ENCODE data around the gene PVRIG.
A peak's percentile ranks its signal among the peaks of the same experiment; 100 is the strongest.
"Not testable (repeated sequence)": the region's sequence is repeated elsewhere in the genome, so short reads cannot be mapped to it uniquely, and the experiment has no call there.

PVRIG gene

GRCh38 chr7:100219801-100220585 lies at the start of gene PVRIG:
Gene PVRIG (plus strand): TSS chr7:100219949. CDS start chr7:100219971, 22 bp downstream.
- DNase-seq = not testable (repeated sequence)

- no peak for DNase-seq
These were observed 49.5 kb upstream of the PVRIG start for GRCh38 chr7:100170101-100170897.

GRCh38 chr7:100171087-100171681 lies 48.6 kb upstream of the PVRIG start:
- no peak for DNase-seq

- DNase-seq = no peak
These were observed 47.9 kb upstream of the PVRIG start for GRCh38 chr7:100171840-100172239.

- DNase-seq = no peak
These were observed 45.8 kb upstream of the PVRIG start for GRCh38 chr7:100173806-100174495.

GRCh38 chr7:100174582-100174981 lies 45.2 kb upstream of the PVRIG start:
- DNase-seq = no peak

- no peak for DNase-seq
These were observed 44.3 kb upstream of the PVRIG start for GRCh38 chr7:100175296-100175935.

- no peak for DNase-seq
These were observed 43.4 kb upstream of the PVRIG start for GRCh38 chr7:100176096-100177044.

- peak; percentile 100 for DNase-seq
These were observed 42.4 kb upstream of the PVRIG start, which contains the start of the genes GPC2 and STAG3 for GRCh38 chr7:100177045-100178001. Gene GPC2 (minus strand): TSS chr7:100177381. CDS start chr7:100177199, 182 bp downstream. Gene STAG3 (plus strand): TSS chr7:100177918. CDS start chr7:100180557, 2,639 bp downstream.

- DNase-seq = not testable (repeated sequence)
These were observed 39.7 kb upstream of the PVRIG start for GRCh38 chr7:100180084-100180483.

GRCh38 chr7:100182616-100183015 lies 37.1 kb upstream of the PVRIG start:
- not testable (repeated sequence) for DNase-seq

- DNase-seq = not testable (repeated sequence)
These were observed 36.7 kb upstream of the PVRIG start for GRCh38 chr7:100183090-100183489.

- no peak for DNase-seq
These were observed 34.0 kb upstream of the PVRIG start for GRCh38 chr7:100185726-100186125.

GRCh38 chr7:100189061-100189460 lies 30.7 kb upstream of the PVRIG start:
- DNase-seq = no peak

GRCh38 chr7:100190048-100190711 lies 29.6 kb upstream of the PVRIG start:
- no peak for DNase-seq

- DNase-seq = no peak
These were observed 28.0 kb upstream of the PVRIG start for GRCh38 chr7:100191775-100192174.

- DNase-seq = not testable (repeated sequence)
These were observed 27.4 kb upstream of the PVRIG start for GRCh38 chr7:100192281-100192862.

GRCh38 chr7:100192969-100193368 lies 26.8 kb upstream of the PVRIG start:
- no peak for DNase-seq

- no peak for DNase-seq
These were observed 24.5 kb upstream of the PVRIG start for GRCh38 chr7:100195222-100195621.

Data from NCI-H1930 (cell line).